ENCODE results near the gene GNS.
"Not testable (repeated sequence)": the region's sequence is repeated elsewhere in the genome, so short reads cannot be mapped to it uniquely, and the experiment has no call there.

The GNS gene

GRCh38 chr12:64694130-64695040 lies 64.8 kb downstream of the GNS start:
- DNase-seq = no peak

GRCh38 chr12:64691795-64692583 lies 67.2 kb downstream of the GNS start:
- no peak for DNase-seq

- DNase-seq = no peak
Measured at GRCh38 chr12:64691227-64691794, 67.9 kb downstream of the GNS start.

- not testable (repeated sequence) for DNase-seq
Measured at GRCh38 chr12:64690236-64690635, 69.0 kb downstream of the GNS start.

- DNase-seq = no peak
Measured at GRCh38 chr12:64688715-64689114, 70.5 kb downstream of the GNS start.

- DNase-seq = no peak
Measured at GRCh38 chr12:64688219-64688618, 71.0 kb downstream of the GNS start.

GRCh38 chr12:64687816-64688215 lies 71.4 kb downstream of the GNS start:
- no peak for DNase-seq

GRCh38 chr12:64685605-64686004 lies 73.6 kb downstream of the GNS start:
- no peak for DNase-seq

- no peak for DNase-seq
Measured at GRCh38 chr12:64685050-64685449, 74.2 kb downstream of the GNS start.

GRCh38 chr12:64683816-64684543 lies 75.2 kb downstream of the GNS start:
- no peak for DNase-seq

GRCh38 chr12:64682572-64683277 lies 76.5 kb downstream of the GNS start:
- DNase-seq = no peak

- DNase-seq = no peak
Measured at GRCh38 chr12:64681200-64682052, 77.8 kb downstream of the GNS start.

- no peak for DNase-seq
Measured at GRCh38 chr12:64680235-64680634, 79.0 kb downstream of the GNS start.

- DNase-seq = no peak
Measured at GRCh38 chr12:64679487-64680001, 79.7 kb downstream of the GNS start.

- no peak for DNase-seq
Measured at GRCh38 chr12:64678835-64679234, 80.4 kb downstream of the GNS start.

GRCh38 chr12:64678248-64678647 lies 81.0 kb downstream of the GNS start:
- no peak for DNase-seq

- no peak for DNase-seq
Measured at GRCh38 chr12:64675795-64676194, 83.4 kb downstream of the GNS start.

- DNase-seq = no peak
Measured at GRCh38 chr12:64674367-64674922, 84.8 kb downstream of the GNS start.

GRCh38 chr12:64673490-64674169 lies 85.6 kb downstream of the GNS start:
- no peak for DNase-seq

GRCh38 chr12:64672925-64673409 lies 86.2 kb downstream of the GNS start:
- no peak for DNase-seq

All from activated CD8-positive, alpha-beta memory T cell treated with anti-CD3 and anti-CD28 coated beads for 24 hours (primary cell).